Ecto neural progenitor cell (in vitro differentiated cells): Measurements from ENCODE around the gene CENPT.
A peak's percentile ranks its signal among the peaks of the same experiment; 100 is the strongest.

Experiments used
- DNase-seq: peaks from one replicate; pipeline ENCODE4 v3.0.0-alpha.2; 2018; ENCODE audit warnings: low spot score

Gene CENPT

GRCh38 chr16:67847064-67847861 lies at the start of gene CENPT:
Gene CENPT, minus strand, starts transcription at chr16:67847693. Its CDS starts 13,834 bp downstream, at chr16:67833859.
- DNase-seq, result peak; percentile 58

GRCh38 chr16:67897231-67897630 lies 49.7 kb upstream of the CENPT start:
- no peak for DNase-seq

- DNase-seq, result no peak
Measured at GRCh38 chr16:67893743-67894399, 46.4 kb upstream of the CENPT start.

GRCh38 chr16:67892899-67893742 lies 45.6 kb upstream of the CENPT start, which contains the start of gene PSKH1:
Gene PSKH1, plus strand, starts transcription at chr16:67893254. Its CDS starts 15,496 bp downstream, at chr16:67908750.
- DNase-seq, result peak; percentile 97

GRCh38 chr16:67892375-67892774 lies 44.9 kb upstream of the CENPT start:
- DNase-seq, result no peak

GRCh38 chr16:67888331-67888730 lies 40.8 kb upstream of the CENPT start:
- DNase-seq, result no peak

- no peak for DNase-seq
Measured at GRCh38 chr16:67886387-67886786, 38.9 kb upstream of the CENPT start.

GRCh38 chr16:67885976-67886375 lies 38.5 kb upstream of the CENPT start:
- no peak for DNase-seq

GRCh38 chr16:67885545-67885944 lies 38.1 kb upstream of the CENPT start:
- DNase-seq, result no peak

GRCh38 chr16:67884684-67885083 lies 37.2 kb upstream of the CENPT start, which contains the start of gene NRN1L:
Gene NRN1L, plus strand, starts transcription at chr16:67884885. Its CDS starts 19 bp downstream, at chr16:67884904.
- peak; percentile 94 for DNase-seq

GRCh38 chr16:67883872-67884261 lies 36.4 kb upstream of the CENPT start:
- peak; percentile 77 for DNase-seq

GRCh38 chr16:67883146-67883871 lies 35.8 kb upstream of the CENPT start:
- no peak for DNase-seq

- no peak for DNase-seq
Measured at GRCh38 chr16:67882374-67883145, 35.1 kb upstream of the CENPT start.

- no peak for DNase-seq
Measured at GRCh38 chr16:67881621-67882161, 34.2 kb upstream of the CENPT start.

- DNase-seq, result no peak
Measured at GRCh38 chr16:67880584-67880983, 33.1 kb upstream of the CENPT start.

GRCh38 chr16:67879936-67880335 lies 32.4 kb upstream of the CENPT start:
- no peak for DNase-seq

- no peak for DNase-seq
Measured at GRCh38 chr16:67879462-67879861, 32.0 kb upstream of the CENPT start.

GRCh38 chr16:67878846-67879245 lies 31.4 kb upstream of the CENPT start:
- no peak for DNase-seq

- no peak for DNase-seq
Measured at GRCh38 chr16:67878232-67878631, 30.7 kb upstream of the CENPT start.

- DNase-seq, result no peak
Measured at GRCh38 chr16:67877064-67877463, 29.6 kb upstream of the CENPT start.

GRCh38 chr16:67874372-67874771 lies 26.9 kb upstream of the CENPT start:
- no peak for DNase-seq
